Endothelial cell of umbilical vein (primary cell): ENCODE data around the gene TK2. TPM values are rescaled to one million over a fixed set of nuclear protein-coding genes. Genes with fewer than 3 reads are reported as not detected.

Source experiments
- BruUV-seq: library from RNA; stranded (reverse); fragments of 400-500 nt; replicated peaks from 2 replicates; lab custom pipeline; 2021; lab: Mats Ljungman, UMichigan
- CTCF ChIA-PET: fragments of 300-600, 350-600 bp; sonication (Branson Sonifier 250); formaldehyde crosslinking; loops from one replicate; lab custom pipeline; 2021; ENCODE audit warnings: antibody characterized with exemption, inconsistent platforms; lab: Charles Lee
- POLR2A ChIA-PET: fragments of 300-600, 350-600 bp; sonication (Branson Sonifier 250); formaldehyde crosslinking; loops from one replicate; lab custom pipeline; 2021; ENCODE audit warnings: antibody characterized with exemption, inconsistent platforms; lab: Charles Lee
- DNase-seq: peaks from one replicate; pipeline ENCODE4 v3.0.0-alpha.2; 2011; ENCODE audit warnings: low read depth, low spot score
- FAIRE-seq: peaks from 2 replicates; lab custom pipeline; 2011; peaks lifted over from hg19 to GRCh38; lab: Jason Lieb, UNC
- H2AFZ ChIP-seq: 2 replicates; pipeline ENCODE4 v1.6.0; 2012; ENCODE audit warnings: low read depth, low read length, control low read depth, inconsistent platforms
- H3K27ac ChIP-seq: 2 replicates; pipeline ENCODE4 v1.5.1; 2011; ENCODE audit warnings: low read depth, mild to moderate bottlenecking, control low read depth, low read length, moderate library complexity; ENCODE audit not compliant: insufficient read depth
- H3K27me3 ChIP-seq, 2 experiments: 2 replicates each; pipeline versions ENCODE4 v1.6.0 to v1.6.1; 2011; ENCODE audit warnings: low read length in 2 of 2, mixed read lengths in 1 of 2; ENCODE audit not compliant: control insufficient read depth in 2 of 2, insufficient read depth in 2 of 2
- H3K36me3 ChIP-seq, 2 experiments: 2 replicates in 1 of 2; 3 replicates in 1 of 2; pipeline ENCODE4 v1.5.1; 2011; ENCODE audit warnings: low read length in 2 of 2, mild to moderate bottlenecking in 1 of 2, moderate library complexity in 1 of 2; ENCODE audit not compliant: control insufficient read depth in 2 of 2, insufficient read depth in 2 of 2; ENCODE audit errors: extremely low read depth in 1 of 2
- H3K4me1 ChIP-seq: 3 replicates; pipeline ENCODE4 v1.5.1; 2011; ENCODE audit warnings: mild to moderate bottlenecking, low read length; ENCODE audit not compliant: control insufficient read depth, insufficient read depth; ENCODE audit errors: extremely low read depth
- H3K4me2 ChIP-seq: 2 replicates; pipeline ENCODE4 v1.6.1; 2011; ENCODE audit warnings: low read length, control low read depth, mixed read lengths; ENCODE audit not compliant: insufficient read depth
- H3K4me3 ChIP-seq, 3 experiments: fragments of 200-600 bp in 1 of 3; sonication (generic), shearing (Covaris generic) in 1 of 3; replicated peaks in 1 of 3; 2 replicates each; pipeline ENCODE4 v1.5.1; 2011 to 2016; ENCODE audit warnings: control low read depth in 3 of 3, low read length in 3 of 3, mild to moderate bottlenecking in 2 of 3, inconsistent platforms in 1 of 3, low read depth in 1 of 3, moderate library complexity in 1 of 3; ENCODE audit not compliant: insufficient read depth in 1 of 3
- H3K79me2 ChIP-seq: 2 replicates; pipeline ENCODE4 v1.6.0; 2012; ENCODE audit warnings: low read length, inconsistent platforms; ENCODE audit not compliant: control insufficient read depth, insufficient read depth
- H3K9ac ChIP-seq: replicated peaks from 2 replicates; pipeline ENCODE3; 2011; ENCODE audit warnings: low read length, control low read depth; ENCODE audit not compliant: insufficient read depth; ENCODE audit errors: extremely low read depth
- H3K9me1 ChIP-seq: replicated peaks from 3 replicates; pipeline ENCODE4 v1.6.0; 2011; ENCODE audit warnings: mild to moderate bottlenecking, low read length; ENCODE audit not compliant: control insufficient read depth, insufficient read depth; ENCODE audit errors: extremely low read depth
- H3K9me3 ChIP-seq: replicated peaks from 2 replicates; pipeline ENCODE4 v1.5.1; 2012; ENCODE audit warnings: low read length, inconsistent platforms; ENCODE audit not compliant: control insufficient read depth, insufficient read depth
- H4K20me1 ChIP-seq: replicated peaks from 2 replicates; pipeline ENCODE3; 2011; ENCODE audit warnings: mild to moderate bottlenecking, low read length; ENCODE audit not compliant: control insufficient read depth, insufficient read depth; ENCODE audit errors: extremely low read depth
- EZH2 ChIP-seq: IDR thresholded peaks from 2 replicates; pipeline ENCODE4 v1.6.1; 2012; ENCODE audit warnings: borderline replicate concordance, low read depth, mild to moderate bottlenecking, moderate library complexity, low read length, inconsistent platforms; ENCODE audit not compliant: severe bottlenecking
- FOS ChIP-seq: IDR thresholded peaks from 2 replicates; pipeline ENCODE4 v1.6.1; 2011; ENCODE audit warnings: mild to moderate bottlenecking, low read length, moderate library complexity, borderline replicate concordance; ENCODE audit not compliant: insufficient read depth
- GATA2 ChIP-seq: IDR thresholded peaks from 2 replicates; pipeline ENCODE4 v1.7.0; 2011; ENCODE audit warnings: low read depth, mild to moderate bottlenecking, moderate library complexity, mixed read lengths, low read length; ENCODE audit not compliant: insufficient read length, insufficient read depth
- JUN ChIP-seq: IDR thresholded peaks from 2 replicates; pipeline ENCODE4 v1.6.1; 2011; ENCODE audit warnings: borderline replicate concordance, low read depth; ENCODE audit not compliant: insufficient read length, insufficient read depth
- MYC ChIP-seq: IDR thresholded peaks from one replicate; pipeline ENCODE4 v1.6.1; 2011; ENCODE audit warnings: mild to moderate bottlenecking, low read depth, low read length
- POLR2A ChIP-seq: IDR thresholded peaks from 2 replicates; pipeline ENCODE4 v1.6.1; 2012; ENCODE audit warnings: low read depth, mild to moderate bottlenecking, control low read depth, low read length
- POLR2AphosphoS5 ChIP-seq: IDR thresholded peaks from 2 replicates; pipeline ENCODE4 v1.6.1; 2012; ENCODE audit warnings: low read depth, mild to moderate bottlenecking, control low read depth, low read length, moderate library complexity; ENCODE audit not compliant: insufficient read depth
- dilution Hi-C: fragments of 300-500 bp; cut with MboI; formaldehyde crosslinking; loops from one replicate; pipeline ENCODE4 v1.15.0; 2019; ENCODE audit warnings: low sequenced_read_pairs; ENCODE audit not compliant: extremely low pct_ligation_motif_present
- intact Hi-C: fragments of 100-400 bp; cut with micrococcal nuclease; formaldehyde crosslinking; loops from one replicate; pipeline ENCODE4 v1.10.0; 2022
- polyA plus RNA-seq, 4 experiments: library from polyadenylated mRNA; depleted of rRNA in 3 of 4; stranded (reverse) in 3 of 4; unstranded in 1 of 4; fragments of >200 nt; gene quantifications; 2 replicates each; pipeline versions ENCODE4 v1.2.1 to v1.2.3, GENCODE V29; 2011 to 2012; ENCODE audit warnings: missing spikeins in 1 of 4
- total RNA-seq: library from RNA; stranded (reverse); gene quantifications from 2 replicates; pipeline ENCODE4 v1.2.3, GENCODE V29; 2021
- TF ChIP-seq, protein P1 (sequence below), 2 donors: IDR thresholded peaks; 1 replicate in 1 of 2; 2 replicates in 1 of 2; pipeline ENCODE4 v1.5.1; 2011; ENCODE audit warnings: low read length in 2 of 2, mild to moderate bottlenecking in 2 of 2, moderate library complexity in 2 of 2, control low read depth in 1 of 2, inconsistent platforms in 1 of 2, low read depth in 1 of 2; ENCODE audit not compliant: insufficient read depth in 1 of 2; ENCODE audit errors: extremely low read depth in 1 of 2
- TF ChIP-seq, protein P2 (sequence below): IDR thresholded peaks from 2 replicates; pipeline ENCODE4 v1.6.1; 2011; ENCODE audit not compliant: insufficient read depth, insufficient read length

Gene TK2
- total and polyA plus RNA-seq, 2 donors (not counting 3 experiments of a cell fraction or from before 2014, with no cell fraction given) = 12.1 to 25.2 TPM

- Histone ChIP-seq H3K4me3 (no peak overlapping the region), H3K79me2 (no peaks in the 10 kb centered on the region), H3K9ac (peak overlapping the region; percentile 67), H3K4me1 (peaks cover 64% of the 10 kb centered on the region), H3K36me3 (no peaks in the 10 kb centered on the region), H3K27ac (peak overlapping the region; percentile 86), H2AFZ (no peak overlapping the region), H4K20me1 (no peaks in the 10 kb centered on the region), H3K9me3 (no peaks in the 10 kb centered on the region), H3K9me1 (no peaks in the 10 kb centered on the region), H3K4me2 (no peak overlapping the region), H3K27me3 (no peaks in the 10 kb centered on the region)
- DNase-seq = peak; percentile 36
- ChIA-PET CTCF (interaction anchor here (0.6 to 4.1 kb wide), 20 partner anchors 9 to 318 kb away, joined by 3 to 32 read pairs (median 5); partner anchors contain the start of genes CKLF and NAE1), POLR2A (interaction anchor here (1.2 kb wide), 1 partner anchor 40 kb away, joined by 4 read pairs; the partner anchor contains the start of gene CKLF)
- BruUV-seq = no TSS peak
- intact Hi-C loops = loop anchor here (1.0 kb wide), 1 partner anchor 152 kb away; no protein-coding TSS in a partner anchor
- dilution Hi-C loops = no loop called here
- peak; percentile 77 for FAIRE-seq
- TF ChIP-seq EZH2 (no peak), MYC (no peak), GATA2 (no peak), POLR2A (no peak), FOS (no peak), JUN (no peak), POLR2AphosphoS5 (no peak)
- TF ChIP-seq, protein P1, sequence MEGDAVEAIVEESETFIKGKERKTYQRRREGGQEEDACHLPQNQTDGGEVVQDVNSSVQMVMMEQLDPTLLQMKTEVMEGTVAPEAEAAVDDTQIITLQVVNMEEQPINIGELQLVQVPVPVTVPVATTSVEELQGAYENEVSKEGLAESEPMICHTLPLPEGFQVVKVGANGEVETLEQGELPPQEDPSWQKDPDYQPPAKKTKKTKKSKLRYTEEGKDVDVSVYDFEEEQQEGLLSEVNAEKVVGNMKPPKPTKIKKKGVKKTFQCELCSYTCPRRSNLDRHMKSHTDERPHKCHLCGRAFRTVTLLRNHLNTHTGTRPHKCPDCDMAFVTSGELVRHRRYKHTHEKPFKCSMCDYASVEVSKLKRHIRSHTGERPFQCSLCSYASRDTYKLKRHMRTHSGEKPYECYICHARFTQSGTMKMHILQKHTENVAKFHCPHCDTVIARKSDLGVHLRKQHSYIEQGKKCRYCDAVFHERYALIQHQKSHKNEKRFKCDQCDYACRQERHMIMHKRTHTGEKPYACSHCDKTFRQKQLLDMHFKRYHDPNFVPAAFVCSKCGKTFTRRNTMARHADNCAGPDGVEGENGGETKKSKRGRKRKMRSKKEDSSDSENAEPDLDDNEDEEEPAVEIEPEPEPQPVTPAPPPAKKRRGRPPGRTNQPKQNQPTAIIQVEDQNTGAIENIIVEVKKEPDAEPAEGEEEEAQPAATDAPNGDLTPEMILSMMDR (IDR thresholded peaks at IDR 0.05; ENCODE audit: extremely low read depth in 1 of 2, insufficient read depth in 1 of 2, low read depth in 1 of 2, low read length in 2 of 2) = no peak
- TF ChIP-seq, protein P2, sequence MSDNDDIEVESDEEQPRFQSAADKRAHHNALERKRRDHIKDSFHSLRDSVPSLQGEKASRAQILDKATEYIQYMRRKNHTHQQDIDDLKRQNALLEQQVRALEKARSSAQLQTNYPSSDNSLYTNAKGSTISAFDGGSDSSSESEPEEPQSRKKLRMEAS = no peak
Observed at GRCh38 chr16:66512272-66513110, 37.4 kb downstream of the TK2 start.
